Measurements from ENCODE around the gene KCNQ2. TPM values are rescaled to one million over a fixed set of nuclear protein-coding genes. Genes with fewer than 3 reads are reported as not detected.

The KCNQ2 gene
- total and polyA plus RNA-seq, 12 donors, result 0.69 to 81.6 (median 10.3) TPM; not detected in 3

DNA sequence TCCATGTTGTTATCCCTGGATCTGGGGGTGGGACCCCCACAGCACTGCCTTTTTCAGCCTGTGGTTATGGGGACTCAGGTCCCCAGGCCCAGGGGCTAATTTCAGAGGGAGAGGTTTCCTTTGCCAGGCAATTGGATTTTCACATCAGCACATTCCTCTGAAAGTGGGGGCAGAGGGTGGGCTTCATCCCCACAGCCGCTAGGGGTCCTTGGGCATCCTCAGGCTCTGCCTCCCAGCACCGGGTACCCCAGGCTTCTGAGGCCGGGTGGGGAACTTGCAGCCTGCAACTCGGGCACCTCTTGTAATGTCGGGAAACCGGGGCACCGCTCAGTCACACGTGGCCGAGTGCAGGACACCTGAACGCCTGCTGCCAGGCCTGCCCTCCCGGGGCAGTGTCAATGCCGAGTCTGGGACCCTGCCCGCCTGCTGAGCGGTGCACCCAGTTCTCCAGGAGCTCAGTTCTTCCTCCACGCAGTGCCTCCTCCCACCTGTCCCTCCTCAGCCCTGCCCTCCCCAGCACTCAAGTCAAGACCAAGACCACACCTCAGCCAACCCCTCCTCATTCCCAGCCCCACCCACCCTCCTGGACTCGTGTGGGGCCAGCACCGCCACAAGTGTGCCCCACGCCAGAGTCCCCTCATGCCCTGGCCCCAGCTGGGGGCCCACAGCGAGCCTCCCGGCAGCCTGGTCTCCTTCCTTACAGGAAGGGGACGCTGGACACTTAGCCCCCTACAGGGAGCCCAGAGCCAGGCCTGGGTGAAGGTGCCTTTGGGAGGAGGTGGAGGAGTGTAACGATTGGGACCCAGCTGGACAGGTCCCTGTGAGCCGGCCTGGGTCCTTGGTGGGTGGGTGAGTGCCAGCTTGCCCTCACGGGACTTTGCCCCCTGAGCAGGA lies 102.5 kb downstream of the KCNQ2 start:
- H3K27me3 ChIP-seq, result peaks cover 14% of the 10 kb centered on the region
- intact Hi-C loops (cut with DNase I), result no loop called here

DNA sequence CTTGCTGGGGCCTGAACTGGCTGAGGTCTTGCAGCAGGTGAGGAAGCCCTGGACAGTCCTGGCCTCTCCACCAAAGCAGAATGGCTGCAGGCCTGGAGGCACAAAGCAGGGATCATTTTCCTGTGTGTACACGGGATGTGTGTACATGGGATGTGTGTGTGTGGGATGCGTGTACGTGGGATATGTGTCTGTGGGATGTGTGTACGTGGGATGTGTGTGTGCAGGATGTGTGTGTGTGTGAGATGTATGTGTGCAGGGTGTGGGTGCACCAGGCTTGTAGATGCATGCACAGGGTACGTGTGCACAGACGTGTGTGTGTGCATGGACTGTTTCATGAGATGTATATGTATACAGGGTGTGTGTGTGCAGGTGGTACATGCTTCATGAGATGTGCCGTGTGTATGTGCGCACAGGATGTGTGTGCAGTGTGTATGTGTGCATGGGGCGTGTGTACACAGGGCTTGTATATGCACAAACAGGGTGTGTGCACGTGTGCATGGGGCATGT lies 103.4 kb downstream of the KCNQ2 start:
- intact Hi-C loops (cut with DNase I), result no loop called here
- TF ChIP-seq, protein P1, sequence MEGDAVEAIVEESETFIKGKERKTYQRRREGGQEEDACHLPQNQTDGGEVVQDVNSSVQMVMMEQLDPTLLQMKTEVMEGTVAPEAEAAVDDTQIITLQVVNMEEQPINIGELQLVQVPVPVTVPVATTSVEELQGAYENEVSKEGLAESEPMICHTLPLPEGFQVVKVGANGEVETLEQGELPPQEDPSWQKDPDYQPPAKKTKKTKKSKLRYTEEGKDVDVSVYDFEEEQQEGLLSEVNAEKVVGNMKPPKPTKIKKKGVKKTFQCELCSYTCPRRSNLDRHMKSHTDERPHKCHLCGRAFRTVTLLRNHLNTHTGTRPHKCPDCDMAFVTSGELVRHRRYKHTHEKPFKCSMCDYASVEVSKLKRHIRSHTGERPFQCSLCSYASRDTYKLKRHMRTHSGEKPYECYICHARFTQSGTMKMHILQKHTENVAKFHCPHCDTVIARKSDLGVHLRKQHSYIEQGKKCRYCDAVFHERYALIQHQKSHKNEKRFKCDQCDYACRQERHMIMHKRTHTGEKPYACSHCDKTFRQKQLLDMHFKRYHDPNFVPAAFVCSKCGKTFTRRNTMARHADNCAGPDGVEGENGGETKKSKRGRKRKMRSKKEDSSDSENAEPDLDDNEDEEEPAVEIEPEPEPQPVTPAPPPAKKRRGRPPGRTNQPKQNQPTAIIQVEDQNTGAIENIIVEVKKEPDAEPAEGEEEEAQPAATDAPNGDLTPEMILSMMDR (IDR thresholded peaks at IDR 0.05), result no peak
- TF ChIP-seq POLR2A (IDR thresholded peaks at IDR 0.05), result no peak
- no peak overlapping the region for H3K27ac ChIP-seq
- 86 to 91% (median 89%) methylated on average over 10 of the region's 10 CpGs for WGBS, 4 donors
- H3K27me3 ChIP-seq, result peaks cover 15% of the 10 kb centered on the region
- H3K4me1 ChIP-seq (replicated peaks in 1 of 2), result no peaks in the 10 kb centered on the region
- no peak overlapping the region for H3K4me3 ChIP-seq
- H3K9me3 ChIP-seq (replicated peaks in 1 of 3), result no peaks in the 10 kb centered on the region
- DNase-seq, result no peak
- H3K36me3 ChIP-seq (replicated peaks in 1 of 2), result no peaks in the 10 kb centered on the region

More for the DNA sequence above, 102.5 kb downstream of the KCNQ2 start:
- Histone ChIP-seq H3K4me1 (replicated peaks in 1 of 2) (no peaks in the 10 kb centered on the region), H3K36me3 (replicated peaks in 1 of 2) (no peaks in the 10 kb centered on the region), H3K4me3 (no peak overlapping the region), H3K9me3 (replicated peaks in 1 of 3) (no peaks in the 10 kb centered on the region), H3K27ac (no peak overlapping the region)
- TF ChIP-seq, protein P1 (IDR thresholded peaks at IDR 0.05), result no peak
- no peak for TF ChIP-seq POLR2A (IDR thresholded peaks at IDR 0.05)
- 63 to 78% (median 76%) methylated on average over 8 to 24 of the region's 24 CpGs for WGBS, 4 donors
- no peak for DNase-seq

DNA sequence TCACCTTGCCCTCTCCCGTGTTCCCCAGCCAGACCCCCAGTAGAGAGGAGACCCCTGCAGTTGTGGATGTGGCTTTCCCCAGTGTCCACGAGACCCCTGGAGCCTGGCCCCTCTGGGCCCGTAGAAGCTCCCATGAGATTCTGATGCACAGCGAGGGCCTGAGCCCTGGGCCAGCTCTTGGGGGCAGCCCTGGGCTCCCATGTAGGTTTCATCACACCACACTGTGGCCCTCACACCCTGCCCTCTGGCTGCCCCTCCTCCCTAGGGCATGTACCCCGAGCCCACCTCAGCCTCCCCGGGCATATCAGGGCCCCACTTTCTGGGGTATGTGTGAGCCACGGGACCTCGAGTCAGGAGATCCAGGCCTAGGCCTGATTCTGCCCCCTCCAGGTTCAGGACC lies 104.3 kb downstream of the KCNQ2 start:
- DNase-seq, result no peak
- no peak overlapping the region for H3K27ac ChIP-seq
- H3K27me3 ChIP-seq, result peaks cover 16% of the 10 kb centered on the region
- no peaks in the 10 kb centered on the region for H3K9me3 ChIP-seq (replicated peaks in 1 of 3)
- intact Hi-C loops (cut with DNase I), result no loop called here
- no peaks in the 10 kb centered on the region for H3K36me3 ChIP-seq (replicated peaks in 1 of 2)
- no peaks in the 10 kb centered on the region for H3K4me1 ChIP-seq (replicated peaks in 1 of 2)
- 81 to 97% (median 85%) methylated on average over 5 to 8 of the region's 8 CpGs for WGBS, 4 donors
- H3K4me3 ChIP-seq, result no peak overlapping the region
- TF ChIP-seq, protein P1 (IDR thresholded peaks at IDR 0.05), result no peak
- no peak for TF ChIP-seq POLR2A (IDR thresholded peaks at IDR 0.05)

DNA sequence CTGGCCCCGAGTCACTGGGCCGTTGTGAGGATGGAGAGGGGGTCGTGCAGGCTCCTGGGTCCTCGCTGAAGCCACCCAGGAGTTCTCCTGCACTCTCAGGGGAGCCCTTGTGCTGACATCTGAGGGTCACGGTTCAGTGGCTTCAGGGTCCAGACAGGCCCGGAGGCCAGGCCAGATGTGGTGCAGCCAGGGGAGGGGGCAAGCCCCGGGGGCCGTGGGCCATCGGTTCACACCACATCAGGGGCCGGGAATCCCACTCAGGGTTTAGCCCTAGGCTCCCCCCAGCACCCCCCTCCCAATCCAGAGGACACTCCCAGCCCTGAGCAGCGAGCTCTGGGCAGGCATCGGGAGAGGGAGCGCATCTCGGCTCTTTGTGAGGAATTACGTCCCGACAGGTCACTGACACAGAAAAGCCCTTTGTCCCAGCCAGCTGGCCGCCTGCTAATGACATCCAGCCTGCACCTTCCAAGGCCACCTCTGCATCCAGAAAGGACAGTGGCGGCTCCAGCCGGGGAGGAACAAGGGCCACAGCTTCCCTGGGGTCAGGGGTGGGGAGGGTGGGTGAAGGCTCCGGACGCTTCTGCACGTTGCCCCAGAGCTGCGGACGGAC lies 104.9 kb downstream of the KCNQ2 start:
- H3K9me3 ChIP-seq (replicated peaks in 1 of 3), result no peaks in the 10 kb centered on the region
- H3K4me3 ChIP-seq, result no peak overlapping the region
- TF ChIP-seq, protein P1 (IDR thresholded peaks at IDR 0.05), result no peak
- TF ChIP-seq POLR2A (IDR thresholded peaks at IDR 0.05), result no peak
- H3K36me3 ChIP-seq (replicated peaks in 1 of 2), result no peaks in the 10 kb centered on the region
- H3K27me3 ChIP-seq, result peaks cover 19% of the 10 kb centered on the region
- H3K27ac ChIP-seq, result no peak overlapping the region
- 48 to 53% (median 50%) methylated on average over 9 to 24 of the region's 24 CpGs for WGBS, 4 donors
- intact Hi-C loops (cut with DNase I), result no loop called here
- peak in 1 of 7 donors; percentile 36 for DNase-seq
- H3K4me1 ChIP-seq (replicated peaks in 1 of 2), result no peaks in the 10 kb centered on the region

All from adrenal gland (tissue), 12 donors.